ENCODE results near the gene ACTN2.

ACTN2 gene

DNA sequence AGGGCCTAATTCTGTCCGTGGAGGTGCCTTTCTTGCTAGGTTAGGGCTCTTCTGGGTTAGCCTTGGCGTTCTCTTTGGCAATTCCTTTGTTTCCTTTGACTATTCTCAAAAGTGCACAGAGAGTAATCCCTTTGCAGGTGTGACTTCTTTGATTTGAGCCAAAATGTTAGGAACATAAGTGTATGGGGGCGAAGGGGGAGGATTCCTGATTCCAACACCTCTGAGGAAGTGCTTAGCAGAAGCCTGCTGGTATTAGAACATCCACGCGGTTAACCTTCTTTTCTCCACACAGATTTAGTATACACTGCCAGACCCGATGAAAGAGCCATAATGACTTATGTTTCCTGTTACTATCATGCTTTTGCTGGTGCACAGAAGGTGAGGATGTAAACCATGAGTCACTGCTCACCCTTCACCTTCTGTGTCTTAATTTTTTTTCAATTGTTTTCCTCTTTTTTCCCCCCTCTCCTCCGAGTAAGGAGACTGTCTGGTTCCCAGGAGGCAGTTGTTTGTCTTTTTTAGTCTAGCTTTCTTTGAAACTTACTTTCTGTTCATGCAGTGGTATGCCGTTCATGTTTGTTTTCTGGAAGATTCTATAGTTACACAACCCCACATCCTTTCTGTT lies 48.0 kb downstream of the ACTN2 start:
- no peak for DNase-seq (ENCODE audit: low read depth in 2 of 2, low spot score in 1 of 2)

DNA sequence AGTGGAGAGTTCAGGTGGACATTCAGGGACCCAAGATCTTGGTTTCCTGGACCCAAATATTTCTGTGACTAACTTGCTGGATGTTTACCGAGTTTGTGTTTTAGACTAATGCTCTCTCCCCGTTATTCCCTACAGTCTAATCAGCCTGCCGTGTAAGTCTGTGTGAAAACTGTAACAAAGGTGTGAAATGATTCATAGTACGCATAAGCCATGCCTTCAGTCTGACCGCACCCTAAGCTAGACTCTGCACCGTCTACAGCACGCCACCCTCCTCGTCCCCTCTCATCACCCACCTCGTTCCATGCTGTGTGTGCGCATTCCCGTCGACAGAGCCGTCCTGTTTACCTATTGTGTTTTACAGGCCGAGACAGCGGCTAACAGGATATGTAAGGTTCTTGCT lies 50.5 kb downstream of the ACTN2 start:
- no peak for DNase-seq (ENCODE audit: low read depth in 2 of 2, low spot score in 1 of 2)

DNA sequence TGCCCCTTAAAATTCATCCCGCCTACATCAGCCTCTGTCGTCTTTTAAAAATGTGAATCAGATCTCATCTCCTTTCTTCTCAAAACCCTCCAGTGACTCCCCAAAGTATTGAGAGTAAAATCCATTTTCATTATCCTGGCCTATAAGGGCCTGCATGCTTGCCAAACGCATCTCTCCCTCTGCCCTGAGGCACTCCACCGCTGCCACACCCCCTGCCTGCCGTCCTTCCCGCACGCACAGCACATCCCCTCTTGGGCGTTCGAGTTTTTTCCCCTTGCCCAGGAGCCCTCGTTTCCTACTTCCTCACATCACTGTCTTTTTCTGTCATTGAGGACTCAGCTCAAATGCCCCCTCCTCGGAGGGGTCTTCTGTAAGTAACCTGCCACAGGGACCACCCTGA lies 55.5 kb downstream of the ACTN2 start:
- DNase-seq (ENCODE audit: low read depth in 2 of 2, low spot score in 1 of 2): no peak

DNA sequence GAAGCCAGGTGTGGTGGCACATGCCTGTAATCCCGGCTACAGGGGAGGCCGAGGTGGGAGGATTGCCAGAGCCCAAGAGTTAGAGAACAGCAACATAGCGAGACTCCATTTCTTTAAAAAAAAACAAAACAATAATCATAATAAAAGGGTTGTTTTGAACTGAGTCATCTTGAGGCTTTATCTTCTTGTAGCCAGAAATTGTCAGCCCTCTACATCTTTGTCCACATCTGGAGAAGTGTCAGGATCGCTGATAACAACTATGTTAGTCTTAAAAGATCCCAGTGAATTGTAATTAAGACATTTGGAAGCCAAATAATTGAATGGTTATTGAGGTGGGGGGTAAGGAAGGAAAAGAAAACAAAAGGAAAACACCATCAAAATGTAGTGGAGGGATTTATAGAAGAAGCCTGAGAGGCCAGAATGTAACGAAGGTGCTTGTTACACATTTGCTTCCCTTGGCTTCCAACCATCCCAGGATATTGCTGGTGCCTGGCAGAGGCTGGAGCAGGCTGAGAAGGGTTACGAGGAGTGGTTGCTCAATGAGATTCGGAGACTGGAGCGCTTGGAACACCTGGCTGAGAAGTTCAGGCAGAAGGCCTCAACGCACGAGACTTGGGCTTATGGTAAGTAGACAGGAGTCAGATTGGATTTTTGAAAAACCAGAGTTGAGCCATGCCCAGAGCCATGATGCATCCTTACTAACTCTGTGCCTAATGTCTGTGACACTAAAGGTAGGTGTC lies 56.3 kb downstream of the ACTN2 start:
- DNase-seq (ENCODE audit: low read depth in 2 of 2, low spot score in 1 of 2): no peak

DNA sequence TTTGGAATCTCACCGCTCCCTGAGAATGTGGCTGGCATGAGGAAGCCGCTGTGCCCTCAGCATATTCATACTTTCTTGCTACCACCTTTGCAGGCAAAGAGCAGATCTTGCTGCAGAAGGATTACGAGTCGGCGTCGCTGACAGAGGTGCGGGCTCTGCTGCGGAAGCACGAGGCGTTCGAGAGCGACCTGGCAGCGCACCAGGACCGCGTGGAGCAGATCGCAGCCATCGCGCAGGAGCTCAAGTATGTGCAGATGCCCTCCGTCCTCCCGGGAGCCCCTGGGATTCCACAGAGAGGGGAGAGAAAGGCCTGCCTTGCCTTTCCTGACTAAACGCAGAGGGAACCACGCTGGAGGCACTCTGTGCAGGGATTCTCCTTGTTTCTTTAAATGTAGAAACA lies 58.2 kb downstream of the ACTN2 start:
- DNase-seq (ENCODE audit: low read depth in 2 of 2, low spot score in 1 of 2): no peak

DNA sequence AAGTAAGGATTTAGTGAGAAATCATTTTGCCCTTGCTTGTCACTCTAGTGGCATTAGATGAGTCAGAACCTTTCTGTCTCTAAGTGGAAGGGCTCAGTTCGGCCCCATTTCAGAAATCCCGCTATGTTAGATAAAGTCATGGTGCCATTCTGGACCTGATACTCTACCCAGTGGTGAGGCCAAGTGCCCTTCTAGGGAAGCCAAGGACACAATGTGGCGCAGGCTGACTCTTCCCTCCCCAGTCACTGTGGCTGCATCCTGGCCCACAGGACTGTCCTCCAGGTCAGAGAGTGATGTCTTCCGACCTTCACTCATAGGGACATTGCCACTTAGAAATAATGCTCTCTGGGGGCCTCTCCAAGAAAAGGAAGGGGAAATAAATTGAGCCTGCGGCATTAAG lies 60.5 kb downstream of the ACTN2 start:
- no peak for DNase-seq (ENCODE audit: low read depth in 2 of 2, low spot score in 1 of 2)

DNA sequence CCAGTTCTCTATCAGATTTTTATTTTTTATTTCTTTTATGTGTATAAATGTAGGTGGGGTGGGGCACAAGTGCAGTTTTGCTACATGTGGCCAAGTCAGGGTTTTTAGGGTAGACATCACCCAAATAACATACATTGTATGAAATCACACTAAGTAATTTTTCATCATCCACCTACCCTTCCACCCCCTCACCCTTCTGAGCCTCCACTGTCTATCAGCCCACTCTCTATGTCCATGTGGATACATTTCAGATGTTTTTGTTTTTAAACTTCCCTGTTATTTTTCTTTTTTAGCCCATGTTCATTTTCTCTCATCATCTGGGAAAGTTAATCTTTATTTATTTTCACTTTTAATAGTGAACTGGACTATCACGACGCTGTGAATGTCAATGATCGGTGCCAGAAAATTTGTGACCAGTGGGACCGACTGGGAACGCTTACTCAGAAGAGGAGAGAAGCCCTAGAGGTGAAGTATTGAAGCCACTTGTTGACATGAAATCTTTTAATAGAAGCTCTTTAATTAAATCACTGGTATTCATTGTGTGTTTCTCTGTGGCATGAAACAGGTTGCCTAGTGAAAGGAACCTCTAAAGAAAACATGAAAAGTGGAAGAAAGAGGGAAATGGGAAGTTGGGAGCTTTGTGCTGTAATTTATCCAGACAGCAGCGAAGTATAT lies 61.1 kb downstream of the ACTN2 start:
- DNase-seq (ENCODE audit: low read depth in 2 of 2, low spot score in 1 of 2): no peak

DNA sequence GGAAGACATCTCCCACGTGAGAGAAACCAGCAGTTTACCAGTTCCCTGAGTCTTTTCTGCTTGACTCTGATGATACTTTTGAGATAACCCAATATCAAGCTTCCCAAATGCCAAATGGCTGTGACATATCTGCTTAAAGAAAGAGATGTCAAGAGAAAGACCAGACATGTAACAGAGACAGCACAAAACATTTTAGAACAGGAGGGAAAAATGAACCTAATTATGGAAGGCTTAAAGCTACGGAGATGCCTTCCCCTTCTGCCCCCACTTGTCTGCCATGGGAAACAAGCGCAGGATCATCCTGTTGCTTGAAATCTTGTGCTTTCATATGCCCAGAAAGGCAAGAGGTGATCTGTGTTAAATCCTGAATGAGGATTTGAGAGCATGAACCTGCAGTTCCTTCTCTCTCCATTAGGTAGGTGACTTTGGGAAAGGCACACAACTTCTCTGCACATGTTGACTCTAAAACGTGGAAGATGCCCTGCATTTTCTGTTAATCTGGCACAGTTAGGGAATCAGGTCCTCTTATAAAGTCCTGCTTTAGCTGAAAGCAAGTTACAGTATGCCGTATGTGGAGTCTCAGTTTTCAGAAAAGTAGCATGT lies 62.1 kb downstream of the ACTN2 start:
- no peak for DNase-seq (ENCODE audit: low read depth in 2 of 2, low spot score in 1 of 2)

DNA sequence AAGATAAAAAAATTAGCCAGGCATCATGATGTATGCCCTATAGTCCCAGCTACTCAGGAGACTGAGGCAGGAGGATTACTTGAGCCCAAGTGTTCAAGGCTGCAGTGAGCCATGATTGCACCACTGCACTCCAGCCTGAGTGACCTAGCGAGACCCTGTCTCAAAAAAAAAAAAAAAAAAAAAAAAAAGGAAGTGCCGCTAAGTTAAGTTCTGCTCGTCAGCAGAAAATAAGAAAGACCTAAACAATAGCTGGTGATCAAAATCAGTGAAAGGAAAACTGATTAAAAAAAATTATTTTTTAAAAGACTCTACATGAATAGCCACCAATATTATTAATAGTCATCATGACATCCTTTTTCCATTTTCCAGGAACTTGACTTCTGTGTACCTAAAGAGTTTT lies 64.6 kb downstream of the ACTN2 start:
- DNase-seq (ENCODE audit: low read depth in 2 of 2, low spot score in 1 of 2): no peak

DNA sequence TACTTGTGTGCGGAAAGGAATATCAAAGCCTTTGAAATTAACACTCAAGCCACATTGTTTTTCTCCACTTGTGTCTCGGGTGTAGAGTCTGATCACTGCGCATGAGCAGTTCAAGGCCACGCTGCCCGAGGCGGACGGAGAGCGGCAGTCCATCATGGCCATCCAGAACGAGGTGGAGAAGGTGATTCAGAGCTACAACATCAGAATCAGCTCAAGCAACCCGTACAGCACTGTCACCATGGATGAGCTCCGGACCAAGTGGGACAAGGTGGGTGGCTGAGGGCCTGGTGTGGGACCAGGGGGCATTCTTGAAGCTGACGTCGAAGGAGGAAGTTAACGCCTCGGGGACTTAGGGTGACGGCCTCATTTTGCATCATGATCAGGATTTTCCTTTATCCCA lies 65.1 kb downstream of the ACTN2 start:
- no peak for DNase-seq (ENCODE audit: low read depth in 2 of 2, low spot score in 1 of 2)

DNA sequence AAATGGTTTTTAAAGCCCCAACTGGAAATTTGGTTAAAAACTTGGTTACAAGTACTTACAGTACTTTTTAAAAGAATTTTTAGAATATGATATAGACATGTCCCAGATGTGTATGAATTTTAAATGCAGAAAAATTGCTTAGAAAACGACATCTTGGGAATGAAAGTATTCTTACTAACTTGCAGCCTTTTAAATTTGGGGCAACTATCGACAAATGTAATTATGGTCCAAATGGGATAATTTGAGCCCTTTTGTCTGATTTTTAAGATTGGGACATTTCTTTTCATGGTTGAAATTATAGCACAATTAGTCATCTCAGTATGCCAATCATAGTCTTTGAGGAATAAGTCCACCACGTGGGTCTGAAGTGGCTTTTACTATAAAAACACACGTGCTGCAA lies 65.6 kb downstream of the ACTN2 start:
- DNase-seq (ENCODE audit: low read depth in 2 of 2, low spot score in 1 of 2): no peak

DNA sequence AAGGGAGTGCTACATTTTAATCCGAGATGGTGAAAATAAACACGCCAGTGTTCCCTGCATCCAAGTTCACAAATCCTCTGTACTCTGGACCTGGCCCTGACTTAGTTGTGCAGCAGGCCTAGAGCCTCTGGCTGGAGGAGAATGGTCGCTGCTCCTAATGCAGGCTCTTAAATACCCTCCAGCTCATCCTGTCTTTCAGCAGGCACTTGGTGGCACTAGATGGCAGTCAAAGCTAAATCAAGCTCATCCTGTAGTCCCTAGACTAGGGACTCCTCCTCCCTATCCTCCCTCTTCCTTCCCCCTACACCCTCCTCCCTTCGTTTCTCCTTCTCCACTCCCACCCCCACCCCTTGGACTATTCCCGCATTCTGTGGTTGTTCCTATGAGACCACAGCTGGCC lies 67.2 kb downstream of the ACTN2 start:
- DNase-seq (ENCODE audit: low read depth in 2 of 2, low spot score in 1 of 2): no peak

DNA sequence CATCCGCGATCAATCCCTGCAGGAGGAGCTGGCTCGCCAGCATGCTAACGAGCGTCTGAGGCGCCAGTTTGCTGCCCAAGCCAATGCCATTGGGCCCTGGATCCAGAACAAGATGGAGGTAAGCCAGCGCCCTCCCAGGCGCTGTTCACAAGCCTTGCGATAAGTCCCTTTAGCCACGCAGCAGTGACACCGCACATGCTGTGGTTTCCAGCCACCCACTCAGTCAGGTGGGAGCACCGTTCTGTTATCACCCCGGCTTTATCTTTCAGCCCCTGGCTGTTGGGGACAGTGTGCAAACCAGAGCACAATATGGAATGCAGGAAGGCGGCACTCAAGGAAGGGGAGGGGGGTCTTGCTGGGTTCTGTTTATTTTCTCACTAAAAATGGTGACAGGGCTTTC lies 67.7 kb downstream of the ACTN2 start:
- no peak for DNase-seq (ENCODE audit: low read depth in 2 of 2, low spot score in 1 of 2)

DNA sequence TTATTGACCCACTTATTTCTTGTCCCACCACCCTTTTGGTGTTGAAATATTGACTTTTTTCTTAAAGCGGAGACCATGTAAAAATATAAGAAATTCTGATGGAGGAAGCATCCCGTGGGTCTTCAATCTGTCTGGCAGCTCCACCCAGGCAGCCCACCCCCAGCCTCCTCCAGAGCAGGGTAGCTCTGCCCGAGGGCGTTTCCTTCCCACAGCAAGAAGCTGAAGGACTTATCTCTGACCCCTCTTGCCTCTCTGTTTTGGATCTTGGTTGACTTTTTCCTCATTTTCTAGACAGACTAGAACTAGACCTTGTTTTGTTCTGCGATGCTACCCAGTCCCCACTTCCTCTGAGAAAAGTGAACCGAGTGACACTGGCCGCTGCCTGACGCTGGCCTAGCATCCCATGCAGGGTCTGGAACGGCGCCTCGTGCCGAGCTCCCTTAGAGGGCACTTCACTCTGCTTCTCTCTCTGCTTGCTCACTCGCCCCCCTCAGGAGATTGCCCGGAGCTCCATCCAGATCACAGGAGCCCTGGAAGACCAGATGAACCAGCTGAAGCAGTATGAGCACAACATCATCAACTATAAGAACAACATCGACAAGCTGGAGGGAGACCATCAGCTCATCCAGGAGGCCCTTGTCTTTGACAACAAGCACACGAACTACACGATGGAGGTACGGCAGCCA lies 68.4 kb downstream of the ACTN2 start:
- no peak for DNase-seq (ENCODE audit: low read depth in 2 of 2, low spot score in 1 of 2)

DNA sequence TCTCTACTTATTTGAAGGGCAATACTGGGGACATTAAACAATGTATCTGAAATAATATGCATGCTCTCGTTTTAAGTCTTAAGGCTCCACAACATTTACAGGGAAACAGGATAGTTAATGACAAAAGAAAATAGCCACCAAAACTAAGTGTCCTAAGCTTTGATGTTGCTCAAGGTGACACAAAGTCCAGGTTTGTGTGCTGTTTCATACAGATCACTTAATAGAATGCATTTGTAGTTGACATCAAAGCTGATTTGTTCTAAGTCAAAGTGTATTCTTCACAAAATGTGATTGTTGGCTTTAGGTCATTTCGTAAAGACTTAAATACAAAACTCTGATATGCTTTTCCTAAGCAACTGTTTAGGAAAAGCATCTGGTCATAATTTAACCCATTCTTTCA lies 71.3 kb downstream of the ACTN2 start:
- DNase-seq (ENCODE audit: low read depth in 2 of 2, low spot score in 1 of 2): no peak

DNA sequence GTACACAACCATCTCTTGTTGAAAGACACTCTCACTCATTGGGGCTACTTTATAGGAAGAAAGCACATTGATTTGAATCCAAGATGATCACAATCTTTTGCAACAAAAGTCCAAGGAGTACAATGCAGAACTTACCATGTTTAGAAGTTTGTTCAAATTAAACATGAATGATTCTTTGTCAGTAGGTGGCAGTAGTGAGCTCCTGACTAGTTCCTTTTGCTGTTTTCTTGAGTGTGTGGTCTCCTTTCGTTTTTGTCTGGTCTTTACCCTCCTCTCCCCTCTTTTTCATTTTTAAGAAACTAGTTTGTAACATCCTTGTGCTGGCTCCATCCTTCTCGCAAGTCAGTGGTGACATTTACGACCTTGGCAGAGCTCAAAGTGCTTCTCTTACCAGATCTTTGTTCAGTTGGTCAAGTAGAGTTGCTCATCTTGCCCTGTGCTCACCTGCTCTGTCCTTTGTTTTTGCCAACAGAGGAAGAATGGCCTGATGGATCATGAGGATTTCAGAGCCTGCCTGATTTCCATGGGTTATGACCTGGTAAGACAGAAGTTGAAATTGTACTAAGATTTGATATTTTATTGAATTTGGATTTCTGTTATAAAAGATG lies 73.1 kb downstream of the ACTN2 start:
- no peak for DNase-seq (ENCODE audit: low read depth in 2 of 2, low spot score in 1 of 2)

DNA sequence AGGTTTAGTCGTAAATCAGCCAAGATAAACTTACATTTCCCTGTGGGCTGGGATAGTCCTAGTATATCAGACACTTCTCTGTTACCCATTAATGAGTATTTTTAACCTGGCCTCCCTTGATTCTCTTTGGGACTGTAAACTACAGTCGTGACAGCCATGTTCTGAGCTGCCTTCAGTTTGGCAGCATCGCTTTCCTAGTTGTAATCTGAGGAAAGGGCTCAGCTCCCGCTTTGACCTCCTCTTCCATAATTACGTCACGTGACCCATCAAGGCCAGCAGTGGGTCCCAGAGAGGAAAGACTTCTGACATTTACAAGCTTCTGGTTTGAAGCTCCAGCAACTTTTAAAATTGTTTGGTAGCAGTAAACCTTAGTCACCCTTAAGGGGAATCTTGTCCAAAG lies 74.2 kb downstream of the ACTN2 start:
- DNase-seq (ENCODE audit: low read depth in 2 of 2, low spot score in 1 of 2): no peak

DNA sequence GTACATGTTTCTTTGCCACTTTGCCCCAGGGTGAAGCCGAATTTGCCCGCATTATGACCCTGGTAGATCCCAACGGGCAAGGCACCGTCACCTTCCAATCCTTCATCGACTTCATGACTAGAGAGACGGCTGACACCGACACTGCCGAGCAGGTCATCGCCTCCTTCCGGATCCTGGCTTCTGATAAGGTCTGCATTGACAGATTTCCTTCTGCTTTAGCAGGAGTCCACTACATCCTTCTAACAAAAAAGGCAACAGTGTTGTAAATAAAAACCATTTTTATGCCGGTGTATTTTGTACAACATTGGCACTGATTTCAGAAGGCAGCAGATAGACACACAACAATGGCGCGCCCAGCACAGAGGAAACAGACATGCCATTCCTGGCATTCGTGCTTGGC lies 74.7 kb downstream of the ACTN2 start:
- DNase-seq (ENCODE audit: low read depth in 2 of 2, low spot score in 1 of 2): no peak

DNA sequence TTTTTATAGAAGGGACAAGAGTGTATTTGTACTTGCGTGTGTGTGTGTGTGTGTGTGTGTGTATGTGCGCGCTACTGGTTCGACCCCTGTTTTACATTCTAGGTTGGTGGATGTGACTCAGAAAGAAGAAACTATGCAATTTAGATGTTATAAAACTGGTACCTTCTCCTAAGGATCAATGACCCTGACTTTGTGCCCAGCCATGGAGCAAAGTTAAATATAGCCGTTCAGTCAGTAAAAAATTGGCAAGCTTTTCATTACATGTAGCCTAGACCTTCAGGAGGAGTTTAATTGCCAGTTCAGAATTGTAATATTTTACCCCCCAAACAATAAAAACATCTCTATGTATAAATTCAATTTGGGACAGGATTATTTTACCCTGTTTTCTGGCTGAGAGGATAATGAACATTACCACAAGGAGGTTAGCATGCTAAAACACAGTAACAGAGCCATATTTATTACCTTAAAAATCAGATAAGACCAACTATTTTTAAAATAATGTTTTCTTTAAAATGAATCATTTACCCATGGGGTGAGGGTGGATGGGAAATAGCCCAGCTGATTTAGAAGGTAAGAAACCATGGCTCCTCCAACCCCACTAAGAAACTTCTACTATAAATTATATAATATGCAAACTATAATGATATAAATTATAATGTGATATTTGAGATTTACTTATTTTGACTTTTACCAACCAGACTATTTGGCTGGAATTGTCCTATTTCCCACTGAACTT lies 75.3 kb downstream of the ACTN2 start:
- DNase-seq (ENCODE audit: low read depth in 2 of 2, low spot score in 1 of 2): no peak

DNA sequence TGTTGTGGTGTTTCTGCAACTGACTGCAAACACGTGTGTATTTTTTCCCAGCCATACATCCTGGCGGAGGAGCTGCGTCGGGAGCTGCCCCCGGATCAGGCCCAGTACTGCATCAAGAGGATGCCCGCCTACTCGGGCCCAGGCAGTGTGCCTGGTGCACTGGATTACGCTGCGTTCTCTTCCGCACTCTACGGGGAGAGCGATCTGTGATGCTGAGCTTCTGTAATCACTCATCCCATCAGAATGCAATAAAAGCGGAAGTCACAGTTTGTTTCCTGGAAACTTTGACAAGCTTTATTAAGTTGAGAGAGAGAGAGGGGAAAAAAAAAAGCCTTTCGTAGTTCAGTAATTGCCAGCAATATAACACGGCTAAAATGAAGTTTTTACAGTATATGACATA lies 76.1 kb downstream of the ACTN2 start:
- no peak for DNase-seq (ENCODE audit: low read depth in 2 of 2, low spot score in 1 of 2)

DNA sequence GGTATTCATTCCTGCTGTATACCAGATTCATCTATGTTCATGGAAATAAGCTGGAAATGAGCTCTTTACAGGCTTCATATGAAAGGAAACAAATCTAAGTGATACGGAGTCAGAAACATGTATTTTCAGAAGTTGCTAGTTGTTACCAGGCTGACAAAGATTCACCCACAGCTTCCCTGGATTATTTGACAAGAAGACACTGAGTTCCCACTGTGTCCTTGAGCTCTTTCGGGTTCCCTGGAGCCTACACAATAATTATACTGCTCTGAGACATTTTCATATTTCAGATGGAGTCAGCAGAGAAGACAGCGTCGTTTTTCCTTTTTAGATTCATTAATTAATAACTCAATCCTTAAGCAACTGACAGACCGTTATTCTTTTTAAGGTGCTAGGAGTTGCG lies 79.5 kb downstream of the ACTN2 start:
- DNase-seq (ENCODE audit: low read depth in 2 of 2, low spot score in 1 of 2): no peak
